OCI-LY7 (cell line): ENCODE measurements around the gene CRB2.

Experiments used
- CTCF ChIP-seq: fragments of 200-600 bp; sonication (generic); conservative IDR thresholded peaks from 2 replicates; pipeline ENCODE4 v1.5.1; 2014; ENCODE audit warnings: mild to moderate bottlenecking, antibody characterized with exemption, low read length, moderate library complexity, mixed read lengths
- EZH2phosphoT487 ChIP-seq: fragments of 200-600 bp; sonication (generic); IDR thresholded peaks from 2 replicates; pipeline ENCODE4 v1.6.1; 2018; ENCODE audit warnings: low read depth, borderline replicate concordance, mild to moderate bottlenecking, mixed run types, antibody characterized with exemption, low read length, moderate library complexity, mixed read lengths

- no peak for TF ChIP-seq CTCF
- no peak for TF ChIP-seq EZH2phosphoT487
Observed at GRCh38 chr9:123383512-123384170, 27.6 kb downstream of the CRB2 start.
